ENCODE data around the gene FOXP2. TPM values are rescaled to one million over a fixed set of nuclear protein-coding genes. Genes with fewer than 3 reads are reported as not detected.

The FOXP2 gene
- total and polyA plus RNA-seq, 2 donors (not counting 1 experiment from before 2014, with no cell fraction given): not detected

DNA sequence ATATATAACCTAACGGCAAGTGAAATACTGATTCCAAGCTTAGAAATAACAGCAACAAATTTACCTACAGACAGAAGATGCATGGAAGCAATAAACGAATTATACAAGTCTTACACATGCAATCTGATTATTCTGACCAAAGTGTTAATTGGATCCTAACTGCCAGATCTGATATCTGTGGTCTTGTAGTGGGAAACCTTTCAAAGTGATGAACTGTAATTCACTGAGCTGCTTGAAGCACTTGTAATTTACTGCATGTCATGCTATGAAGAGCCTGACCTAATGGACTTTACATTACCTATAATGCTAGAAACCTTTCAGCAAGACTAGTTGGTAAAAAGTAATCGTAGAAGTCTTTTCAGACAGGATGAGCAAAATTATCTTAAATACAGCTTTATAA, 205.6 kb downstream of the FOXP2 start:
- intact Hi-C loops (cut with micrococcal nuclease): no loop called here
- ChIA-PET CTCF (interaction anchor here (1.5 kb wide), 1 partner anchor 9 kb away, joined by 3 read pairs; no protein-coding TSS in a partner anchor), POLR2A (no interaction called here)
- H3K36me3 ChIP-seq (replicated peaks in 1 of 2; ENCODE audit: control extremely low read depth in 1 of 2, control insufficient read depth in 1 of 2, extremely low read depth in 1 of 2, insufficient read depth in 2 of 2, low read length in 1 of 2): no peaks in the 10 kb centered on the region
- no peaks in the 10 kb centered on the region for H3K27me3 Mint-ChIP-seq
- no peak overlapping the region for H3K4me3 ChIP-seq (ENCODE audit: control extremely low read depth in 1 of 5, extremely low read depth in 1 of 5, insufficient read depth in 1 of 5, low read depth in 2 of 5, low read length in 4 of 5)
- H2AFZ ChIP-seq (ENCODE audit: insufficient read depth, low read depth, low read length, poor library complexity, severe bottlenecking): no peak overlapping the region
- H3K4me3 Mint-ChIP-seq: no peak overlapping the region
- no peak overlapping the region for H3K27ac Mint-ChIP-seq
- H4K20me1 ChIP-seq (ENCODE audit: control insufficient read depth, insufficient read depth, low read length, poor library complexity, severe bottlenecking): no peaks in the 10 kb centered on the region
- DNase-seq: no peak
- ATAC-seq (ENCODE audit: low read depth): no peak
- no peaks in the 10 kb centered on the region for H3K9me3 ChIP-seq (ENCODE audit: control extremely low read depth in 1 of 3, control insufficient read depth in 2 of 3, insufficient read depth in 1 of 3, low read length in 2 of 3)
- no peaks in the 10 kb centered on the region for H3K27me3 ChIP-seq (replicated peaks in 1 of 4; ENCODE audit: control extremely low read depth in 1 of 4, control insufficient read depth in 3 of 4, insufficient read depth in 4 of 4, low read length in 3 of 4)
- no peak overlapping the region for H3K9ac ChIP-seq (ENCODE audit: low read length)
- TF ChIP-seq CTCF (IDR thresholded peaks at IDR 0.05): no peak
- no peaks in the 10 kb centered on the region for H3K79me2 ChIP-seq (ENCODE audit: control insufficient read depth, insufficient read depth, low read length)
- no peak overlapping the region for H3K27ac ChIP-seq (ENCODE audit: low read length in 2 of 2)
- no CpG with 5 or more reads among the region's 3 CpGs for WGBS (ENCODE audit: insufficient coverage)
- no peaks in the 10 kb centered on the region for H3K4me1 Mint-ChIP-seq
- no peak overlapping the region for H3K4me2 ChIP-seq (replicated peaks; ENCODE audit: low read depth, low read length, poor library complexity, severe bottlenecking)
- no peaks in the 10 kb centered on the region for H3K4me1 ChIP-seq (ENCODE audit: control insufficient read depth in 2 of 2, insufficient read depth in 2 of 2, low read length in 2 of 2)
- no peaks in the 10 kb centered on the region for H3K9me3 Mint-ChIP-seq (ENCODE audit: insufficient read depth)

- no peaks in the 10 kb centered on the region for H3K9me3 ChIP-seq (ENCODE audit: control extremely low read depth in 1 of 3, control insufficient read depth in 2 of 3, insufficient read depth in 1 of 3, low read length in 2 of 3)
- Mint-ChIP-seq H3K27me3 (no peaks in the 10 kb centered on the region), H3K9me3 (ENCODE audit: insufficient read depth) (no peaks in the 10 kb centered on the region), H3K27ac (no peak overlapping the region), H3K4me3 (no peak overlapping the region), H3K4me1 (no peaks in the 10 kb centered on the region)
- DNase-seq (no peak), ATAC-seq (ENCODE audit: low read depth) (no peak)
- POLR2A ChIA-PET: no interaction called here
- H3K9ac ChIP-seq (ENCODE audit: low read length): no peak overlapping the region
- H3K4me2 ChIP-seq (replicated peaks; ENCODE audit: low read depth, low read length, poor library complexity, severe bottlenecking): no peak overlapping the region
- H3K4me3 ChIP-seq (ENCODE audit: control extremely low read depth in 1 of 5, extremely low read depth in 1 of 5, insufficient read depth in 1 of 5, low read depth in 2 of 5, low read length in 4 of 5): no peak overlapping the region
- no peak overlapping the region for H3K27ac ChIP-seq (ENCODE audit: low read length in 2 of 2)
- WGBS (ENCODE audit: insufficient coverage): 100% methylated on average over 1 of the region's 1 CpG
- CTCF ChIA-PET: no interaction called here
- no peaks in the 10 kb centered on the region for H3K4me1 ChIP-seq (ENCODE audit: control insufficient read depth in 2 of 2, insufficient read depth in 2 of 2, low read length in 2 of 2)
- no peaks in the 10 kb centered on the region for H4K20me1 ChIP-seq (ENCODE audit: control insufficient read depth, insufficient read depth, low read length, poor library complexity, severe bottlenecking)
- no peaks in the 10 kb centered on the region for H3K27me3 ChIP-seq (replicated peaks in 1 of 4; ENCODE audit: control extremely low read depth in 1 of 4, control insufficient read depth in 3 of 4, insufficient read depth in 4 of 4, low read length in 3 of 4)
- H2AFZ ChIP-seq (ENCODE audit: insufficient read depth, low read depth, low read length, poor library complexity, severe bottlenecking): no peak overlapping the region
- H3K36me3 ChIP-seq (replicated peaks in 1 of 2; ENCODE audit: control extremely low read depth in 1 of 2, control insufficient read depth in 1 of 2, extremely low read depth in 1 of 2, insufficient read depth in 2 of 2, low read length in 1 of 2): no peaks in the 10 kb centered on the region
- no peak for TF ChIP-seq EZH2 (IDR thresholded peaks at IDR 0.05; ENCODE audit: borderline replicate concordance, insufficient read depth, low read depth, low read length, poor library complexity, severe bottlenecking)
- no peak for TF ChIP-seq CTCF (IDR thresholded peaks at IDR 0.05)
- no peaks in the 10 kb centered on the region for H3K79me2 ChIP-seq (ENCODE audit: control insufficient read depth, insufficient read depth, low read length)
- intact Hi-C loops (cut with micrococcal nuclease): no loop called here
Observed at GRCh38 chr7:114622221-114622620, 207.6 kb downstream of the FOXP2 start.

All from B cell (primary cell).